M059J (cell line): ENCODE data around the gene SLC25A41. TPM values are rescaled to one million over a fixed set of nuclear protein-coding genes. Genes with fewer than 3 reads are reported as not detected.
"Not testable (repeated sequence)": the region's sequence is repeated elsewhere in the genome, so short reads cannot be mapped to it uniquely, and the experiment has no call there.

ENCODE experiments used
- DNase-seq: peaks from one replicate; pipeline ENCODE4 v3.0.0-alpha.2; 2012; ENCODE audit warnings: low read depth
- total RNA-seq: library from RNA; depleted of rRNA; stranded (reverse); fragments of >200 nt; shearing (Covaris generic); gene quantifications from 2 replicates; pipeline ENCODE4 v1.2.3, GENCODE V29; 2014

The SLC25A41 gene
- total RNA-seq, 1 experiment from 2014 or later: not detected

- DNase-seq: not testable (repeated sequence)
Measured at GRCh38 chr19:6428692-6429418, 4.7 kb downstream of the SLC25A41 start.

- no peak for DNase-seq
Measured at GRCh38 chr19:6427131-6427530, 6.4 kb downstream of the SLC25A41 start.

DNA sequence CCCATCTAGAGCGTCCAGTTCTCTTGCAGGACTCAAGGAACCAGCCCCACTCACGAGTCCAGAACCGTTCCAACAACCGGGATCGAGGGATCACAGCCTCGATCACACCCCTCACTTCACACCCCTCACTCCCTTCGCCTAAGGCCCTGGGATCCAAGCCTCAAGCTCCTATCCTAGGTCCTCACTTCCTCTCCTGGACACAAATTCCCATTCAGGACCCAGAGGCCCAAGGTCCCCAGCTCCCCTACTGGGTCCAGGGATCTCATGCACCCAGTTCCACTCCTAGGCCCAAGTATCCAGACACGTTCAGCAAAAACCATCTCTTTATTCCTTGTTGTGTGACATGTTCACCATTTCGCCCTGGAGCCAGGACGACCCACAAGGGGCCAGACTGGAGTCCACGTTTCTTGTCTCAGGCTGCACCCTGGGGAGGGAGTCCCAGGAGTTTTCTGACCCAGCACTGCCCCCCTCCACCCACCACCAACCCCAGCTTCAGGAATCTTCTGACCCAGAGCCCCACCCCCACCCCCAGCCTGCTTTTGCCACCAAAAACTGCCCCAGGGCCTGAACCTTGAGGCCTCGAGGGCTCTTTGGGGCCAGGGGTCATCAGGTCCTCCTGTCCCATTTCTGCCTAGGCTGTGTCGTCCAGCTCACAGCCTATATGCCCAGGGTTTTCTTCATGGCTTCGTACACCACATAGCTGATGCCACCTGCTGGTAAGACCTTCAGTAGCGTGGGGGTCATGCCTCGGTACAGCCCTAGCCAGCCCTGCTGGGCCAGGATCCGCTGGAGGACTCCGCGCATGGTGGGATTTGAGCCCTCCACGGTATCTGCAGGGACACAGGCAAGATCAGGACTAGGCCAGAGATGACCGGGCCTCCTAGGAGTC, 7.6 kb downstream of the SLC25A41 start:
- peak; percentile 17 for DNase-seq

DNA sequence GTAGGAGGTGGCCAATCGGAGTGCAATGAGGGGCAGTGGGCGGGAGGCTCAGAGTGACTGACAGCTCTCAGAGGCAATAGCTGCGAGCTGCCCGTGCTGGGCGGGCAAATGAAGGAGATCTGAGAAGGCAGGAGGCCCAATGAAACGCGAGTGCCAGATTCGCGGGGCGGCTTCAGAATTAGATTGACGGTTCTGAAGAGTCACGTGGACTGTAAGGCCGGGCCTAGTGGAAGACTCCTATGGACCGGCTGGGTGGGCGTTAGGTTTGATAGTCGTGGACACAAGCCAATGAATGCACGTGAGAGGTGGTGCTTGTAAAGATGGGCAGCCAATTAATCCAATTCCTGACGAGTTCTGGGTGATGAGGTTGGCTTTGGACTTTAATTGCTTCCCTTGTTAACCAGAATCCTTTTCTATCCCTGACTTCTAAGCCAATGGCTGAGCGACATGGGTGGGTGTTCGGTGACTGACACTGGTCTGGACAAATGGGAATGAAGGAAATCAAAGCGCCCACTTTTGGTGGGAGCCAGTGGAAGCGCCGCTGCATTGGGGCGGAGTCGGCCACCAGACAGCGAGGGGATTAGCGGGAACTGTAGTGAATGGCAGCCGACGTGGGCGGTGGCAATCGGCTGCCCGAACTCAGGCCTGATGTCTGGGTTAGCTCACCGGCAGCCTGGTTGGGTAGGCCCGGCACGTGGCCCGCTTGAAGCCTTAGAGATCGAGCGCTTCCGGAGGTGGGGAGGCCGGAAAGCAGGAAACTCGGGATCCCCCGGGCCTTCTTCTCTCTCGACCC, 8.4 kb downstream of the SLC25A41 start:
- DNase-seq: peak; percentile 100

DNA sequence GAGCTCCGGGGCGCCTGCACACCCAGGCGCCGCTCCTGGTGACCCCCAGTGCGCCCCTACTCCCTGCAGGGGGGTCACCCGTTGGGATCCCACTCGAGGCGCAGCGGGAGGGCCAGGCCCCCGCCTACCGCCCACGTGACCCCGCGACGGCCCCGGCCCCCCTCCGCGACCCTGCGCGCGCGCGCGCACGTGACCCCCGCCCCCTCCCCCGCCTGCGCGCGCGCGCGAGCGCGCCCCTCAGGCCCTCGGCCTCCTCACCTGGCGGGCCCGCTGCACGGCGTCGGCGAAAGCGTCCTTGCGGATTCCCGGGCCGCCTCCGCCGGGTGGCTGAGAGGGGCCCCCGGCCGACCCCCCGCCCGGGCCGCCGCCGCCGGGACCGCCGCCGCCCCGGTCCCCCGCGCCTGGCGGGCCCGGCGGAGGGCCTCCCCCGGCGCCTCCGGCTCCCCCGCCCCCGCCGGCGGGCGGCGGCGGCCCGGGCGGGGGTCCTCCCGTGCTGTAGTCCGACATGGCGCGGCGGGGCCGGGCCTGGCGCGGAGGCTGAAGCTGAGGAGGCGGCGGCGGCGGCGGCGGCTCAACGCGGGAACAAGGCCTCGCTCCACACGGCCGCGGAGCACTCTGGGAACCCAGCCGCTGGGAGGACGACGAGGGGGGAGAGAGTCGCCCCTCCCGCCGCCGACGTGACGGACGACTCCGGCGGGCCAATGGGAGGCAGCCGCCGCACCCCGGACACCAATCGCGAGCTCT, 9.2 kb downstream of the SLC25A41 start, which contains the start of gene KHSRP:
Gene KHSRP (minus strand): TSS at position 617 of the 744 bp plus-strand sequence. CDS start 110 bp downstream, at position 507.
- no peak for DNase-seq

DNA sequence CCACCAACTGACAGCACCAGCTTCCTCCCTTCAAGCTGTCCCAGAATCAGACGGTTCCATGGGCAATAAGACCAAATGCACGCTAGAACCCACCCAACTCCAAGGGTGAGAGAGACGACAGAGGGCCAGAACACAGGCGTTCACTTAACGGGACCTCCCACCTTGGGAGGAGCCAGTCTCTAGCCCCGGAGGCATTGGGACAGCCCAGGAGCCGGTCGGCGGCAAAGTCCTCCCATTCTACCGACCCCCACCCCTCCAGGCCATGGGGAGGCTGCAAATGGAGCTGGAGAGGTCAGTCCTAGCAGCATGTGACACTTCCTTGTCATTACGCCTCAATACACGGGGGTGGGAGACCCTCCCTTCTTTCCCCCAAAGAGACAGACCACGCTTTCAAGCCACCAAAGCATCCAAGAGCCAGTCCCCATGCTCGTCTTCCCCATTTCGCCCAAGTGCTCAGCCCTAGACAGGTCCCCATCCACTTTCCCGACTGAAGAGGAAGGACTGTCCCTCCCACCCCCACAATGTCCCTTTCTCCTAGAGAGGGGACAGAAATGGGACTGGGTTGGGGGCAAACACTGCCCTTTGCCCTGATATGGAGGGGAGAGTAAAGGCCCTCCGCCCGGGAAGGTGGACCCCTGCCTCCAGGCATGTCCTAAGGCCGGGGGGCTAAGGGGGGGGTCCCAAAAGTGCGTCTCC, 9.9 kb downstream of the SLC25A41 start:
- DNase-seq: peak; percentile 56

- no peak for DNase-seq
Measured at GRCh38 chr19:6421075-6422014, 12.2 kb downstream of the SLC25A41 start.

DNA sequence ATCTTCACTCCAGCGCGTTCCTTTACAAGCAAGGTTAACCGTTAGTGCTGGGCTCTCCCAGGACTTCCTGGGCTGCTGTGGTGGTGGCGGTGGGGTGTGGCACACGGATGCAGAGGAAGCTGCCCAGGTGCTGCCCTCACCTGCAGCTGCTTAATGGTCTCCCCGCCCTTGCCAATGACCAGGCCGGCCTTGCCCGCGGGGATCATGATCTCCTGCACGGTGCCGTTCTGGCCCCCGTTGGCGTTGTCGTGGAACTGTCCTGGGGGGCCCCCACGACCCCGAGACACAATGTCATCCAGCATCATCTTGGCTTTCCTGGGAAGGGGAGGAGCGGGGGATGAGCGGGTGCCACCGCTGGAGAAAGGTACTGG, 15.0 kb downstream of the SLC25A41 start:
- no peak for DNase-seq

DNA sequence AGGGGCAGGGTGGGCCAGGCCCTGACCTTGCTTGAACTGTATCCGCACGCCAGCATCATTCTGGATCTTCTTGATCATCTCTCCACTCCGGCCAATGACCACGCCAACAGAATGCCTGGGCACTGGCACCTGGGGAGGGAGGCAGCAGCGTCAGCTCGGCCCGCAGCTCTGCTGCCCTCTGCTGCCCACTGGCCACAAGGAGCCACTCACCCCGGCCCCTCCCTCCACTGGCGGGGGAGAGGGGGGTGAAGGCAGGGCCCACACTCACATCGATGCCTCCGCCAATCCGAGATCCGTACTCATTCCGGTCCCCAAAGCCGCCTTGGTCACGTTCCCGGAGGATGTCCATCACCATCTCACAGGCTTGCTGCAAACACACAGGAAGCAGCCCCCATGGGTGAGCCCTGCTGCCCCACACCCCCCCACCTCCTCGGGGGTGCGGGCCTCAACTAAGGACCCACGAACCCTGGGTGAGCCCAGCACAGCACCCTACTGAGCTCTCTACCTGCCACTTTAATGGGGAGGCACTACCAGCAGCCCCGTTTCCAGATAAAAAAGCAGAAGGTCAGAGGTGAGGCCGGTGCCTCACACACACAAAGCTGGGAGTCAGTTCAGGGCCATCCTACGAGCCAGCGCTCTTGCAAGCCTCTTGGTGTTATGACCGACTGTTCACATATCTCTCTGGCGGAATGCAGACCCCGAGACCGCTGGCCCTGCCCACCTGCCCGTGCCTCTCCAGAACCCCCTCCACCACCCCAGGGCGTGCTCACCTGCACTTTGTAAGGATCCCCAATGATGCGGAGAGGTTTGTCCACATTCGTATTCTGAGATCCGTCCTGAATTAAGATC, 15.6 kb downstream of the SLC25A41 start:
- DNase-seq: no peak

- DNase-seq: no peak
Measured at GRCh38 chr19:6416658-6417405, 16.7 kb downstream of the SLC25A41 start.

- DNase-seq: no peak
Measured at GRCh38 chr19:6415591-6416190, 17.9 kb downstream of the SLC25A41 start.

DNA sequence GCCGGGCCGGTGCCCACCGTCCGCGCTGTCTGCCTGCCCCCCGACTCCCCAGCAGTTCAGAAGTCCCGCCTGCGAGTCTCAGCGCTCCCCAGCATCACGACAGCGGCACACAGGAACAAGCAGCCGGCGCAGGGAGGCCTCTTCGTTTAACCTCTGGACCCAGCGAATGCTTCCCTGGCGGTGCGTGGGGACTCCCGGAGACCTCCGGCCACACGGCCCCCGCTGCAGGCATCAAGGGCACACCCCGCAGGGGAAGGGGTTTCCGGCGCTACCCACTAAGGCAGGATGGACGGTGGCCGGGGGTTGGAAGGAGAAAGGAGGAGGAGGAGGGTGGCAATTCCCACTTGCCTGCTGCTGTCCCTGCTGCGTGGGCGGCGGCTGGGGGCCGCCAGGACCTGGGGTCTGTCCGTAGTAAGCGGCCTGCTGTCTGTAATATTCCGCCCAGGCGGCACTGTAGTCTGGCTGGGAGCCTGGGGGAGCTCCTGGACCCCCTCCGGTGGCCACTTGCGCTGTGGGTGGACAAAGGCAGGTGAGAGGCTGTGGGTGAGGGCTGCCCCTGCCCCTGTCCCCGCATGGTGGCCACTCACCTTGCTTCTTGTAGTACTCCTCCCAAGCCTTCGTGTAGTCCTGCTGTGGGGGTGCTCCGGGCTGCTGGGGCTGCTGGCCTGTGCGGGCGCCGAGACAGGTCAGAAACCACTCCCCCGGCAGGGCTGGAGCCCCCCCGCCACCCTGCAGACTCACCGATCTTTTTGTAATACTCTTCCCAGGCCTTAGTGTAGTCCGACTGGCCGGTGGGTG, 18.6 kb downstream of the SLC25A41 start:
- no peak for DNase-seq

- no peak for DNase-seq
Measured at GRCh38 chr19:6413721-6414643, 19.6 kb downstream of the SLC25A41 start.

GRCh38 chr19:6413291-6413690, 20.3 kb downstream of the SLC25A41 start:
- DNase-seq: no peak

GRCh38 chr19:6412447-6413091, 21.0 kb downstream of the SLC25A41 start:
- DNase-seq: peak; percentile 25
